GM18909 (cell line): ENCODE data around the gene CCDC187.

Experiments
- ATAC-seq: cut with Tn5 transposase; IDR thresholded peaks from one replicate; pipeline ENCODE4 v1.9.1; 2021; ENCODE audit warnings: mild to moderate bottlenecking; ENCODE audit not compliant: unreplicated experiment, poor library complexity

CCDC187 gene

DNA sequence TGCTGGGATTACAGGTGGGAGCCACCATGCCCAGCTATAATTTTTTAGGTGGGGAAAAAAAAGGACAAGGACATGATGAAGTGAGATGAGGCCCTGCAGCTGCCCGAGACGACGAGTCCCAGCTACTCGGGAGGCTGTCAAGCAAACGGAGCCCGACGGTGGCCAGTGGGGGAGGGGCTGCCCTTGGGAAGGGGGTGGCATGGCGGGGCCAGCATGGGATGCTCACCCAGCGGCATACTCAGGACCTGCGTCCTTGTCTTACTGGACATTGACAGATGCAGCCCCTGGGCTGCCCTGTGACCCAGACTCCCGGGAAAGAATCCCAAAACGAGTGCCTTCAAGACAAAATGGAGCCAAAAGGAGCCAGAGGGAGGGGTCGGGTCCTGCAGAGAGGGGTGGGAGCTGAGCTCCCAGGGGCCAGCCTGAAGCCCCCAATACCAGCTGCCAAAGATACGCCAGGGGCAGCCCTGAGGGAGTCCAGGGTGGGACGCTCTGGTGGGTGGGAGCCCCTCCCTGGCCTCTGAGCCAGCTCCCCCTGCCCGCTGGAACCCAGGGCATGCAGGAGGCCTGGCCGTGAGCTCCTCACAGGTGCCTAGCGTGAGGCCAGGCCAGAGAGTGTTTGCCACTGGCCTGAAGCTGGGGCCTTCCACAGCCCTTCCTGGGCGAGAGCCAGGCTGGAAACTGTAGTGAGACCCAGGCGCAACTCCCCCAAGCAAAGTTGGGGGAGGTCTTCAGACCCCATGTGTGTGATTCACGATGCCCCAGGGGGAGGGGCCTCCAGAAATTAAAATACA is 15.7 kb downstream of the CCDC187 start:
- ATAC-seq: no peak

DNA sequence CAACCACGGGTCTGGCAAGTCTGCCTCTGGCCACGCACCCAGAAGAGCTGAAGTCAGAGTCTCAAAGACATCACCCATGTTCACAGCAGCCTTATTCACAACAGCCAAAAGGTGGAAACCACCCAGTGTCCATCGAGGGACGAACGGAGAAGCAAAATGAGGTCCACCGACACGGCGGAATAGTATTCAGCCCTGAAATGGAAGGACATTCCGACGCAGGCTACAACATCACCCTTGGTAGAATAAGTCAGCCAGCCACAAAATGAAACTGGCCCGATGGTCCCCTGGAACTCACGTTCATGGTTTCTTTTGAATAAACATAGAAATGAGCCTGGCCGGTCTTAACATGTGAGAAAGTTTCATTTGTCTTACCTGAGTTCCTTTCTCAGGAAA is 16.9 kb downstream of the CCDC187 start:
- no peak for ATAC-seq

DNA sequence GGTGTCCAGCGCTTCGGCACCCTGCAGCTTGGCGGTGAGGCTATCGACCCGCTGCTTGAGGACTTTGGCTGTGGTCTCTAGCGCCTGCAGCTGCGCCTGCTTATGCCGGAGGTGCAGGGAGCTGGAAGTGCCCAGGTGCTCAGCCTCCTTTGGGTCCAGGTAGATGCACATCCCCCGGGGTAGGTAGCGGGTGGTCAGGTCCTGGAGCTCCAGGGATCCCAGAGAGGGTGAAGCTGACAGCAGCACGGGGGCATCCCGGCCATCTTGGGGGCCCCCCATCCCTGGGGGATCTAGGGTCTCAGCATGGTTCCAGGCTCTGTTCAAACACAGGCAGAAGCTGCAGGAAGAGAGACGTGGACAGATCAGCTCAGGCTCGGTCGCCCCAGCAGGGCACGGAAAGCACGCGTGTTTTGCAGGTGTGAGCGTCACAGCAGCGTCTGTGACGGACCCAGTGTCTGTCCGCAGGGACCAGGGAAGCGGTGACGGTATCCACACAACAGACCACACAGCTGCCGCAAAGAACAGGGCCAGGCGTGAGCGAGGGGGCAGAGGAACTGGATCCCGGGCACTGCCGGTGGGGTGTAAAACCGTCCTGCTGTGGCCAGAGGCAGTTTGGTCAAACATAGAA is 17.4 kb downstream of the CCDC187 start:
- ATAC-seq: no peak

DNA sequence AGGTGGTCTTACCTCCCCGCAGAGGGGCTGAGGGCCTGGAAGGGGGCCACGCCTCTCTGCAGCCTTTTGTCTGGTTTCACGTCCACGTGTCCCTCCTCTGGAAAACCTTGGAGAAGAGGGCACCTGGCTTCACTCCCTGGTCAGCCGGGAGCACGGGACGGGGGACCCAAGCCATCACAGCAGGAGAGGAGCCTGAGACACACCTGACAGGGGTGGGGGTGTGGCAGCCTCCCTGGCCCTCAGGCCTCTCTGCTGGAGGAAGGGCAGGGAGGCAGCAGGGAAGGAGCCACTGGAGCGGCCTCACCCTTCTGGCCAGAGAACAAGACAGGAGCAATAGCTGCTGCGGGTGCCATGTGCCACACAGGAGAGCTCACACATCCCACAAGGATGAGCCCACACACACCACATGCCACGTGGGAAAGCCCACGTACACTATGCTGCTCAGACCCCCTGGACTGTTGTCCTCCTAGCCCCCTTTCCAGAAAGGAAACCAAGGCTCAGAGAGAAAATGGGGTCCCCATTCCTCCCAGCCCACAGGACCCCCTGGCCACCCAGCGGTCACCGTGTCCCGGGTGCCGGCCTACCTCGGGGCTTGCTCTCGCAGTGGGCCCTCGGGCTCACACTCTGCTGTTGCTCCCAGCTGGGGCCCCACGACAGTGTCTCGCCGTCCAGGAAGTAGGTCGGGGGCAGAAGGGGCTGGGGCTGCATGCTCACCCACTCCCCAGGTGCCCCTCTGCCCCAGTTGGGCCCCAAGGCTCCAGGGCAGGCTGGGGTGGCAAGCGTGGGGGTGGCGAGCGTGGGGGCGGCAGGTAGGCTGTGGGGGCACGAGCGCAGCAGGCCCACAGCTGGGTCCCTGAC is 18.2 kb downstream of the CCDC187 start:
- no peak for ATAC-seq

DNA sequence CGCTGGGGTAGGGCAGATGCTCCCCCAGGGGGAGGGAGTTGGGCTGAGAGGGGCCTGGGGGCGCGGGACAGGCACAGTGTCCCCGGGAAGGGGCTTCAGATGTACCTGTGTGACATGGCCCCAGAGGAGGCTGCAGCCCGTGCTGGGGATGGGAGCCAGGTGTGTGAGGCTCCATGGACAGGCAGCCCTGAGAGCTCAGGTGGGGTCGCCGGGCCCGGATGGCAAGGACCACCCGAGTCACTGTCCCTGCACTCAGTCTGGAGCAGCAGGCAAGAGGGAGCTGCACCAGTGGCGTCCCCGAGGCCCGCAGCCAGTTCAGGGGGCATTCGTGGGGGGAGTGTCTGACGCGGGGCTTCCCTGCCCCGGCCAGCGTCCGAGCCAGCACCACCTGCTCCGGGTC is 18.9 kb downstream of the CCDC187 start:
- no peak for ATAC-seq

DNA sequence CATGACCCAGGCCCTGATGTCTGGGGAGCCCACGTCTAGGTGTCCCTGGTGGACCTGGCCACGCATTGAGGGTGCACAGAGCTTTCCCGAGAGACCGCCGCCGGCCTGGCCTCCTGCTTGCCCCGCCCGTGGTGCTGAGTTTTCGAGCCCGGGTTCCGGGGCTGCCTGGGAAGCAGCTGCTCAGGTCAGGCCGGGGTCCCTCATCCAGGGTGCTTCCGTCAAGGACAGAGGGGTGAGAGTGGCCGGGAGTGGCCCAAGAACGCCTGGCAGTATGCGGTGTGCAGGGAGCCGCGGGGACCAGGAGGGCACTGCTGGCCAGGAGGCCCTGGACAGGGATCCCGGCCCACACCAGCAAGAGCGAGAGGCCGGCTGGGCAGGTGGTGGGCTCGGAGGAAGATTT is 19.6 kb downstream of the CCDC187 start:
- ATAC-seq: no peak

DNA sequence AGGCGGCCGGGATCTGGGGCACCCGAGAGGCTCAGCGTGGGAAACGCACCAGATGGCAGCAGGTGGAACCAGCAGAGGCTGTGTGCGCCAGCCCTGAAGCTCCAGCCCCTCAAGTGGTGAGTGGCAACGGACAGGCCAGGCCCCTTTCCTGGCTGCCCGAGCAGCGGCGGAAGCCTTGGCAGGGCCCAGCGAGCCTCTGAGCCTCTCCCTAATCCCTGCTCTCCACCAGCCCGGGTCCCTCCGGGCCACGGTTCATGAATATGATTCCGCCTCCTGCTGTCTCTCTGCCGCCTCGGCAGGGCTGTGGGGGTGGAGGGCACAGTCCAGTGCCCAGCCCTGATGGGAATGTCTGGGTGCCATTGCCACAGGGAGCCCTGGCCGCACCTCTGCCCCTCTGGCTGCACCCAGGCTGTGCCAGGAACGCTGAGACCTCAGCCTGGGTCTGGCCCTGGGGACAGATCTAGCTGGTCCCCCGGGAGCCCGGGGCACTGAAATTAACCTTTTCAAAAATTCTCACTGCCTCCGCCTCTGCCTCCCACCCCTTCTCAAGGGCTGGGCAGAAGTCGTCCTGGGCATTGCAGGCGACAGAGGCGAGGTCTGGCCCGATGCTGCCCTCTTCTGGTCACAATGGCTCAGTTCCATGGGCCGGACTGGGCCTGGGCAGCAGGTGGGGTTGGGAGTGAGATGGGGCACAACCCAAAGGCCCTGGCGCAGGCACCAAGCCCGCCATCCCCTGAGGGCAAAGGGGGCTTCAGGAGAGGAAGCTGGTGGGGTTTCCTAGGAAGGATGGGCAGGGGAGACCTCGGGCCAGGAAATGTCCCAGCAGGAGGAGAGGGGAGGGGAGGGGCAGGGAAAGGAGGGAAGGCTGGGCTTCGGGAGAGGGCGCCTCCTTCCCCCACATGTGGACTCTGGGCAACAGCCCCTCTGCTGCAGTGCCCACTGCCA is 20.3 kb downstream of the CCDC187 start:
- ATAC-seq: peak; percentile 79

DNA sequence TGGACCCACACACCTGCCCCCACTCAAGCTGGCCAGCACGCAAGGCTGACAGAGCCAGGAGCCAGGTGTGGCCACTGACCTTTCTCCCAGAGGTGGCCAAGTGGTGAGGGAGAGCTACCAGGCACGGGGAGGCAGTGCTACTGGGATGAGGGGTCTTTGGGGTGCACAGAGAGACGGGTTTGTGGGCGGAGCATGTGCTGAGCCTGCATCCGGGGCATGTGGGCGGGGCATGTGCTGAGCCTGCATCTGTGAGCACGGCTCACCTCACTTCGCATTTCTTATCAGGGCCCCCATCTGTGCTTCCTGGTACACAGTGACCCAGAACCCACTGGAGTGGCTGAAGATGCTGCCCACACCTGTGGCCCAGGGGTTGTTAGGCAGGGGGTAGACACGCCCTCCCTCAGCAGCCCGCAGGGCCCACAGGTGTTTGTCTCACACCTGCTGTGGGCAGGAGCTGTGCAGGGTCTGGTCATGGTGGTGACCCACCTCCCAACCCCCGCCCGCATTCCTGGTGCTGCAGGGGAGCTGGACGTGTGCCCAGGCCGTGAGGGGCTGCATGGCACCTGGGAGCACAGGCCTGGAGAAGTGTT is 21.5 kb downstream of the CCDC187 start:
- ATAC-seq: no peak

DNA sequence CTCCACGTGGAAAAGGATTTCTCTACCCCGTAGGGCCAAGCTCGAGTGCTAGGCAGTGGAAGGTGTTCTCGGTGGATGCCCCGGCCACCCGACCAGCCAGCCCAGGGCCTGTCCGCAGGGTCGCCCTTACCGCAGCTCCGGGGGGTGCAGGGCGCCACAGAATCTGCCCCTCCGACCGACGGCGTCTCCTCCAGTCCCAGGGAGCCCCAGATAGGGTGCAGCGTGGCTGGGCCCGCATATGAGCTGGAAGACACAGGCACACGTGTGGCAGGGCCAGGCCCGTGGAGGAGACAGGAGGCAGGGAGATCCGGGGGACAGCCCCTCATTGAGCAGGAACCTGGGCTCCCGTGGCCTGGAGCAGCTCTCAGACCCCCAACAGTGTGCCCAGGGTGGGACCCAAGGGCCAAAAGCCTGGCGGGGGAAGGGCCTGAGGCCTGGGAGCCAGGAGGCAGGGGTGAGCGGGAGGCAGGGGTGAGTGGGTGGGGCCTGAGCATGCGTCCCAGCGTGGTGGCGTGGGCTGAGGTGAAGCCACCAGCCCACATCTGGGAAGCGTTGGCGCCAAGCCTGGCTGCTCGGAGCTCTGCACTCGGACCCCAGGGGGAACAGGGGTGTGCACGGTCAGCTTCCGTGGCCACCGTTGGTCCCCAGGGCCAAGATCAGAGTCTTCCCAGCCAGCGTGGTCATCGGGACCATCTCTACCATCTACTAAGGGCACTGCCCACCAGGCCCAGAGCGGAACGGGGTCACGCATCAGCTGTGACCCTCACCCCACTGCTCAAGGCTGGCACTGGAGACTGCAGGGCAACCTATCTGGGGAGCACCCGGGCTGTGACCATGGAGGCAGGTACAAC is 22.2 kb downstream of the CCDC187 start:
- ATAC-seq: no peak

DNA sequence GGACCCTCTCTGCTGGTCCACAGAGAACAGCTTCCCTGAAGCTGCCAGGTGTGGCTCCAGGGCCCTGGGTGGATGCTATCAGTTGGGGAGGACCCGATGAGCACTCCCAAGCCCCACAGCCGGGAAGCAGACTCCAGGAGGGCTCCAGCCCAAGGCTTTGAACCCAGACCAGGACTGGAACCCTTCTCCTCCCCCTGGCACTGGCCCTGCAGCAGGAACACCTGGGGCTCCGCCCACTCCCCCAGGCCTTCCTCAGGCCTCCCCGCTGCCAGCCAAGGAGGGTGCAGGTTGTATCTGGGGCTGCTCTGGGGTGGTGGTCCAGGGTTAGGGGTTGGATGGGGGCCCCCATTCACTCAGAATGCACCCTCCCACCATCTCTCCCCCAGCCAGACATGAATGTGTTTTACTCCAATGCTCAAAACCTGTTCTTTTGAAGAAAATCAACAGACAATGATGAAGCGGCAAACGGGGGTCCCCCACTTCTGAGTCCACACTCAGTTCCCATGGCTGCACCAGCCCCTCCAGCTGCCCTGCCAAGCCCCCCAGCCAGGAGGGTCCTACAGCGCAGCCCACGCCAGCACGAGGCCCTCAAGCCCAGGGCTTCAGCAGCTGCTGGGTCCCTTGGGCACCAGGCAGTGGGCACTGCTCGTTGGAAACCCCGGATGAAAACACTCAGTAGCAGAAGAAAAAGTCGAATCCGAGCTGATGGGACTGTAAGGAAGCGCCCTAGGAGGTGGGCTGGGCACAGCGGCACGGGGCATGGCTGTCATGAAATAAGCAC is 23.2 kb downstream of the CCDC187 start:
- ATAC-seq: no peak

DNA sequence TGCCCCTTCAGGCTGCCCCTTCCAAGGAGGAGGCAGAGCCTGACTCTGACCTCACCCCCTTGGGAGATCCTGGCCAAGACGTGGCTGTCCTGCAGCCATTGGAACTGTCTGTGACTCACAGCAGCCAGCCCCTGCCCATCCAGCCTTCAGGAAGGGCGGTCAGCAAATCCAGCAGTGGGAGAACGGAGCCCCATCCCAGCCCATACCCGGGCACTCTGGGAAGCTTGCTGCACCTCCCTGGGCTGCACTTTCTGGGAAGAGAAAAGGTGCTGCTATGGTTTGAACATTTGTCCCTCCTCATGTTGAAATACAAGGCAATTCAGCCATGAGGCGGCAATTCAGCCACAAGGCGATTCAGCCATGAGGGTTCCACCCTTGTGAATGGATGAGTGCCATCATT is 24.4 kb downstream of the CCDC187 start:
- ATAC-seq: no peak

DNA sequence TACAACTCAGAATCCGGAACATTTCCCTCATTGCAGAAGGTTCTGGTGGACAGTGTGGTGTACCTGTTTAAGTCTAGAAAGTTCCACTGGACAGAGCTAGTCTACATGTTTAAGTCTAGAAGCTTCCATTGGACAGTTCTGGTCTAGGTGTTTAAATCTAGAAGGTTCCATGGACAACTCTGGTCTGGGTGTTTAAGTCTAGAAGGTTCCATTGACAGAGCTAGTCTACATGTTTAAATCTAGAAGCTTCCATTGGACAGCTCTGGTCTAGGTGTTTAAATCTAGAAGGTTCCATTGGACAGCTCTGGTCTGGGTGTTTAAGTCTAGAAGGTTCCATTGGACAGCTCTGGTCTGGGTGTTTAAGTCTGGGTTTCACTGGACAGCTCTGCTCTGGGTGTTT is 25.0 kb downstream of the CCDC187 start:
- ATAC-seq: no peak

DNA sequence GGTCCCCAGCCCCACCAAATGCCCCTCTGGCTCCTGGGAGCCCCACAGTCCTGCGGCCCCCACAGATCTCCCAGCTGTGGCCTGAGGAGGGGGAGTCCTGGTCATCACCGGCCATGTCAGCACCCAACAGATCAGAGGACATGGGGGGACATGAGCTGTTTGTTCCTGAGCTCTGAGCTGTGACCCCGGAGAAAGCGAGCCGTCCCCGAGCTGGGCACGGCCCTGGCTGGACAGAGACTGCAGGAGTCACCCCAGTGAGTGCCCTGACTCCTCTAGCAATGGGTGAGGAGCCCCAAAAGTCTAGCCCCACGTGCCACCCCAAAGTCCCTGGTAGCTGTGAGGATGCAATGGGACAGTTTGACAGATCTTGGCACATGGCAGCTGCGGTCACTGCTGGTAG is 25.7 kb downstream of the CCDC187 start:
- no peak for ATAC-seq

DNA sequence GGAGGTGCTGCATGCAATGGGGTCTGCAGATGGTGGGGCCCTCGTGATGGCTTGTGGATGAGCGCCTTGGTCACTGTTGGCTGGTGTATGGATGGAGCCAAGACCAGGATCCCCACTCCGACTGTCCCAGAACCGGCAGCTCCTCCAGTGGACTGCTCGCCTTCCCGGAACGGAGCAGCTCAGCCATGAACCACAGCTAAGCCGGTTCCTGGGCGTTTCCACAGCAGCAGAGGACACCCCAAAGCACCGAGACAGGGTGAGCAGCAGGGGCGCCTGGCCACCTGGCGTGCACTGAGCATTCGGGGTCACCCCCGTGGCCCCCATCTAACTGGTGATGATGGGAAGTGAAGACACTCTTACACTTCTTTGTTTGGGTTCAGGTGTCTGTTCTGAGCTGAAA is 26.1 kb downstream of the CCDC187 start:
- no peak for ATAC-seq

DNA sequence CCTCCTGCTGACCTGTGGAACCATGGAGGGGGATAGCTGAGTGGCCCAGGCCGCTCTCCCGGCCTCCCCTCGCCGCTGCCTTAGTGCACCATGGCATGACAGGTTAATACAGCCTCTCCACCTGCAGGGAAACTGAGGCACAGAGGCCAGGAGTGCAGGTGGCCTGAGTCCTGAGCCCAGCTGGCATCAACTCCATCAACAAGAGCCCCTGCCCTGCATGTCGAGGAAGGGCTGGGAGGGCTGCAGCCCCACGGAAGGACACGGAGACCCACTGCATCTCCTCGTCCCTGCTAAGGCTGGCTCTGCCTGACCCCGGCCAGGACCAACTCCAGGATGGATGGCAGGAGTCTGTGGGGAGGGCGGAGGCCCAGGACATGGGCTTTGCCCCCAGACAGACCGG is 27.2 kb downstream of the CCDC187 start:
- ATAC-seq: no peak

DNA sequence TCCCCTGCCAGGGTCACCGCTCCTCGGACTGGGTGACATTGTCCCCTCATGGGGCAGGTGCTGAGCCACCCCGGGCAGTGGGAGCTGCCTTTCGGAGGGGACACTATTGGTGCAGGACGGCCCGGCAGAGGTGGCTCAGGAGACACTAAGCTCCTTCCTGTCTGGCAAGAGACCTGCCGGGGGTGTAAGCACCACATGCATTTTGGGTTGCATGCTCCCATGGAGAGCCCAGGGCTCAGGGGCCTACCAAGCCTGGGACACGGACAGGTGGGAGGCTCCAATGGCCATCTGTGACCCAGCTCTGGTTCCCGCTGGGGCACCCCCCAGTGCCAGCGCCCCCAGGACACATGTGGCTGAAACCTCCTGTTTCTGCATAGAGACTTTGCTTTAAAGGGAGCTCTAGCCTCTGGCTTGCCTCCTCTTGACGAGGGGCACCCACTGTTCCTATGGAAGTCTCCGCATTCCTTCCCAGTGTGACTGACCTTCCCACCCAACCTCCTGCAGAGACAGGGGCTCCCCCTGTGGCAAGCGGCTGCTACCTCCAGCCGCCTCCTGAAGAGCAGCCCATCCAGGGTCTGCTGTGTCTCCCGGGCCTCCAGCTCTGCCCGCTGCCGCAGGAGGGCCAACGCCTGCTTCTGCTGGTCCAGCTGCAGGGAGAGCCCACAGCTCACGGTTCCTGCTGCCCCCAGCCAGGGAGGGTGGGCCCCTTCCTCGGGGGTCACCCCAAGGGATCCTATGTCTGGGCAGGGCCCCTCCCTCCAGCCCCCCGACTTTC is 28.1 kb downstream of the CCDC187 start:
- ATAC-seq: no peak
